ENCODE results near the gene COQ10B.
"Not testable (repeated sequence)": the region's sequence is repeated elsewhere in the genome, so short reads cannot be mapped to it uniquely, and the experiment has no call there.

The COQ10B gene

GRCh38 chr2:197453123-197453913 is at the start of gene COQ10B:
Gene COQ10B (plus strand): TSS chr2:197453552. CDS start chr2:197453561, 9 bp downstream.
- in situ Hi-C loops (cut with MboI; ENCODE audit: low pct_unique_long_range_greater_than_20kb, low sequenced_read_pairs) = no loop called here
- peak; percentile 99 for DNase-seq

- in situ Hi-C loops (cut with MboI; ENCODE audit: low pct_unique_long_range_greater_than_20kb, low sequenced_read_pairs) = no loop called here
These were observed 47.8 kb upstream of the COQ10B start for GRCh38 chr2:197405582-197405981.

GRCh38 chr2:197414039-197414438 is 39.3 kb upstream of the COQ10B start:
- in situ Hi-C loops (cut with MboI; ENCODE audit: low pct_unique_long_range_greater_than_20kb, low sequenced_read_pairs) = no loop called here
- DNase-seq = no peak

More at GRCh38 chr2:197405582-197405981, 47.8 kb upstream of the COQ10B start:
- DNase-seq = no peak

GRCh38 chr2:197414515-197414914 is 38.8 kb upstream of the COQ10B start:
- in situ Hi-C loops (cut with MboI; ENCODE audit: low pct_unique_long_range_greater_than_20kb, low sequenced_read_pairs) = no loop called here
- no peak for DNase-seq

GRCh38 chr2:197416268-197416667 is 37.1 kb upstream of the COQ10B start:
- no peak for DNase-seq
- in situ Hi-C loops (cut with MboI; ENCODE audit: low pct_unique_long_range_greater_than_20kb, low sequenced_read_pairs) = no loop called here

GRCh38 chr2:197419438-197419837 is 33.9 kb upstream of the COQ10B start:
- no peak for DNase-seq
- in situ Hi-C loops (cut with MboI; ENCODE audit: low pct_unique_long_range_greater_than_20kb, low sequenced_read_pairs) = no loop called here

GRCh38 chr2:197423307-197423706 is 30.0 kb upstream of the COQ10B start:
- in situ Hi-C loops (cut with MboI; ENCODE audit: low pct_unique_long_range_greater_than_20kb, low sequenced_read_pairs) = no loop called here
- no peak for DNase-seq

- in situ Hi-C loops (cut with MboI; ENCODE audit: low pct_unique_long_range_greater_than_20kb, low sequenced_read_pairs) = no loop called here
- no peak for DNase-seq
These were observed 27.8 kb upstream of the COQ10B start for GRCh38 chr2:197425550-197425949.

GRCh38 chr2:197426723-197427603 is 26.4 kb upstream of the COQ10B start:
- in situ Hi-C loops (cut with MboI; ENCODE audit: low pct_unique_long_range_greater_than_20kb, low sequenced_read_pairs) = no loop called here

GRCh38 chr2:197427986-197428385 is 25.4 kb upstream of the COQ10B start:
- no peak for DNase-seq
- in situ Hi-C loops (cut with MboI; ENCODE audit: low pct_unique_long_range_greater_than_20kb, low sequenced_read_pairs) = no loop called here

More at GRCh38 chr2:197426723-197427603, 26.4 kb upstream of the COQ10B start:
- no peak for DNase-seq

GRCh38 chr2:197431858-197432257 is 21.5 kb upstream of the COQ10B start:
- in situ Hi-C loops (cut with MboI; ENCODE audit: low pct_unique_long_range_greater_than_20kb, low sequenced_read_pairs) = no loop called here
- no peak for DNase-seq

GRCh38 chr2:197432527-197432926 is 20.8 kb upstream of the COQ10B start:
- in situ Hi-C loops (cut with MboI; ENCODE audit: low pct_unique_long_range_greater_than_20kb, low sequenced_read_pairs) = not testable (repeated sequence)

GRCh38 chr2:197433780-197434438 is 19.4 kb upstream of the COQ10B start:
- in situ Hi-C loops (cut with MboI; ENCODE audit: low pct_unique_long_range_greater_than_20kb, low sequenced_read_pairs) = no loop called here
- DNase-seq = peak; percentile 21

More at GRCh38 chr2:197432527-197432926, 20.8 kb upstream of the COQ10B start:
- peak; percentile 17 for DNase-seq

- in situ Hi-C loops (cut with MboI; ENCODE audit: low pct_unique_long_range_greater_than_20kb, low sequenced_read_pairs) = no loop called here
- DNase-seq = peak; percentile 99
These were observed 18.5 kb upstream of the COQ10B start, which contains the start of gene SF3B1 for GRCh38 chr2:197434541-197435513. Gene SF3B1 (minus strand): TSS chr2:197435028. CDS start chr2:197434999, 29 bp downstream.

GRCh38 chr2:197435598-197436420 is 17.5 kb upstream of the COQ10B start:
- DNase-seq = peak; percentile 20
- in situ Hi-C loops (cut with MboI; ENCODE audit: low pct_unique_long_range_greater_than_20kb, low sequenced_read_pairs) = no loop called here

GRCh38 chr2:197437380-197437779 is 16.0 kb upstream of the COQ10B start:
- in situ Hi-C loops (cut with MboI; ENCODE audit: low pct_unique_long_range_greater_than_20kb, low sequenced_read_pairs) = no loop called here
- no peak for DNase-seq

- in situ Hi-C loops (cut with MboI; ENCODE audit: low pct_unique_long_range_greater_than_20kb, low sequenced_read_pairs) = no loop called here
- DNase-seq = peak; percentile 20
These were observed 10.5 kb upstream of the COQ10B start for GRCh38 chr2:197442857-197443256.
